Loucy (cell line): ENCODE data around the gene LIN7B.

Experiments
- EZH2phosphoT487 ChIP-seq: fragments of 200-600 bp; IDR thresholded peaks from 2 replicates; pipeline ENCODE4 v1.6.1; 2018; ENCODE audit warnings: antibody characterized with exemption, mild to moderate bottlenecking, moderate library complexity, borderline replicate concordance
- TF ChIP-seq, protein P1 (sequence below): fragments of 200-600 bp; sonication (generic); conservative IDR thresholded peaks from 2 replicates; pipeline ENCODE4 v1.5.1; 2014; ENCODE audit warnings: mild to moderate bottlenecking, antibody characterized with exemption, low read length

- TF ChIP-seq, protein P1, sequence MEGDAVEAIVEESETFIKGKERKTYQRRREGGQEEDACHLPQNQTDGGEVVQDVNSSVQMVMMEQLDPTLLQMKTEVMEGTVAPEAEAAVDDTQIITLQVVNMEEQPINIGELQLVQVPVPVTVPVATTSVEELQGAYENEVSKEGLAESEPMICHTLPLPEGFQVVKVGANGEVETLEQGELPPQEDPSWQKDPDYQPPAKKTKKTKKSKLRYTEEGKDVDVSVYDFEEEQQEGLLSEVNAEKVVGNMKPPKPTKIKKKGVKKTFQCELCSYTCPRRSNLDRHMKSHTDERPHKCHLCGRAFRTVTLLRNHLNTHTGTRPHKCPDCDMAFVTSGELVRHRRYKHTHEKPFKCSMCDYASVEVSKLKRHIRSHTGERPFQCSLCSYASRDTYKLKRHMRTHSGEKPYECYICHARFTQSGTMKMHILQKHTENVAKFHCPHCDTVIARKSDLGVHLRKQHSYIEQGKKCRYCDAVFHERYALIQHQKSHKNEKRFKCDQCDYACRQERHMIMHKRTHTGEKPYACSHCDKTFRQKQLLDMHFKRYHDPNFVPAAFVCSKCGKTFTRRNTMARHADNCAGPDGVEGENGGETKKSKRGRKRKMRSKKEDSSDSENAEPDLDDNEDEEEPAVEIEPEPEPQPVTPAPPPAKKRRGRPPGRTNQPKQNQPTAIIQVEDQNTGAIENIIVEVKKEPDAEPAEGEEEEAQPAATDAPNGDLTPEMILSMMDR = no peak
- no peak for TF ChIP-seq EZH2phosphoT487
These were observed 627 bp downstream of the LIN7B start for GRCh38 chr19:49114630-49115363.
